ENCODE data around the gene DEAF1.
"Not testable (repeated sequence)": the region's sequence is repeated elsewhere in the genome, so short reads cannot be mapped to it uniquely, and the experiment has no call there.

The DEAF1 gene

GRCh38 chr11:699116-699508 lies 4.1 kb upstream of the DEAF1 start:
- no peak for DNase-seq

- no peak for DNase-seq
Observed at GRCh38 chr11:698493-699115, 3.6 kb upstream of the DEAF1 start.

- no peak for DNase-seq
Observed at GRCh38 chr11:697811-698311, 2.8 kb upstream of the DEAF1 start.

- no peak for DNase-seq
Observed at GRCh38 chr11:696955-697491, 2.0 kb upstream of the DEAF1 start.

- DNase-seq = peak; percentile 98
Observed at GRCh38 chr11:695538-696248, 671 bp upstream of the DEAF1 start, which contains the start of gene TMEM80. TMEM80 (plus strand) TSS chr11:695816; CDS start chr11:695828, 12 bp downstream.

GRCh38 chr11:695288-695537 lies 191 bp upstream of the DEAF1 start:
- no peak for DNase-seq

GRCh38 chr11:693887-694562 lies 997 bp downstream of the DEAF1 start:
- no peak for DNase-seq

- no peak for DNase-seq
Observed at GRCh38 chr11:693415-693831, 1.6 kb downstream of the DEAF1 start.

- DNase-seq = no peak
Observed at GRCh38 chr11:692824-693414, 2.1 kb downstream of the DEAF1 start.

- no peak for DNase-seq
Observed at GRCh38 chr11:691710-692590, 3.1 kb downstream of the DEAF1 start.

GRCh38 chr11:690738-691633 lies 4.0 kb downstream of the DEAF1 start:
- DNase-seq = no peak

- not testable (repeated sequence) for DNase-seq
Observed at GRCh38 chr11:690244-690643, 4.8 kb downstream of the DEAF1 start.

- no peak for DNase-seq
Observed at GRCh38 chr11:689625-690024, 5.4 kb downstream of the DEAF1 start.

GRCh38 chr11:688681-689080 lies 6.3 kb downstream of the DEAF1 start:
- no peak for DNase-seq

GRCh38 chr11:687751-688150 lies 7.3 kb downstream of the DEAF1 start:
- no peak for DNase-seq

- no peak for DNase-seq
Observed at GRCh38 chr11:686451-687243, 8.4 kb downstream of the DEAF1 start.

- no peak for DNase-seq
Observed at GRCh38 chr11:680970-681369, 14.1 kb downstream of the DEAF1 start.

GRCh38 chr11:680476-680875 lies 14.5 kb downstream of the DEAF1 start:
- DNase-seq = no peak

- DNase-seq = no peak
Observed at GRCh38 chr11:679271-680207, 15.5 kb downstream of the DEAF1 start.

Measured in stimulated activated CD4-positive, alpha-beta T cell treated with anti-CD3 and anti-CD28 coated beads, Interleukin-4, amount 100 ng/mL, for 24 hours (primary cell).